ENCODE results near the gene INF2. TPM values are rescaled to one million over a fixed set of nuclear protein-coding genes. Genes with fewer than 3 reads are reported as not detected.

The INF2 gene
- total RNA-seq, 4 donors from 2014 or later = 44.6 to 102 (median 64.7) TPM

DNA sequence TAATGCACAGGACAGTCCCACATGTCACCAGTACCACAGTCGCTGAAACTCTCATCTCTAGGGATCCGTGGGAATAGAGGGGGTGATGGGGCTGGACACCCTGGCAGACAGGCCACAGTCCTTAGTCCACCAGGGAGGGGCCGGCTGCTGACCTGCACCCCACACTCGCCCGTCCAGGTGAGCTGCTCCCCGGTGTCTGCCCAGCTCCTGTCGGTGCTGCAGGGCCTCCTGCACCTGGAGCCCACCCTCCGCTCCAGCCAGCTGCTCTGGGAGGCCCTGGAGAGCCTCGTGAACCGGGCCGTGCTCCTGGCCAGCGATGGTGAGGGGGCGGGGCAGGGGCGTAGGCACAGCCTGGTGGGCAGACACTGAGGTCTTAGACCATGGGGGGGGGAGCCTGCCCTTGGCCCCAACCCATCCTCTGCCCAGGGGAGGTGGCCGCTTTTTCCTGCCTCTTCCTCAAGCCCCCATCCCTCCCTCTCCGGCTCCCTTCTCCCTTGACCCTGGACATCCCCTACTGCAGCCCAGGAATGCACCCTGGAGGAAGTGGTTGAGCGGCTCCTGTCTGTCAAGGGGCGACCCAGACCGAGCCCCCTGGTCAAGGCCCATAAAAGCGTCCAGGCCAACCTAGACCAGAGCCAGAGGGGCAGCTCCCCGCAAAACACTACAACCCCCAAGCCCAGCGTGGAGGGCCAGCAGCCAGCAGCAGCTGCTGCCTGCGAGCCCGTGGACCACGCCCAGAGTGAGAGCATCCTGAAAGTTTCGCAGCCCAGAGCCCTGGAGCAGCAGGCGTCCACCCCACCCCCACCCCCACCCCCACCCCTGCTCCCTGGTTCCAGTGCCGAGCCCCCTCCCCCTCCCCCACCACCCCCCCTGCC lies 17.6 kb downstream of the INF2 start:
- Histone ChIP-seq H3K27ac (no peak overlapping the region), H3K9me3 (no peaks in the 10 kb centered on the region), H3K36me3 (peaks cover 0 to 81% of the 10 kb centered on the region in 2 donors), H3K4me3 (no peak overlapping the region), H3K27me3 (no peaks in the 10 kb centered on the region), H3K4me1 (peaks cover 0 to 52% (median 3%) of the 10 kb centered on the region in 3 donors)
- TF ChIP-seq EP300 (IDR thresholded peaks at IDR 0.05) (no peak), POLR2A (IDR thresholded peaks at IDR 0.05) (no peak), POLR2AphosphoS5 (IDR thresholded peaks at IDR 0.05) (no peak)
- TF ChIP-seq, protein P1, sequence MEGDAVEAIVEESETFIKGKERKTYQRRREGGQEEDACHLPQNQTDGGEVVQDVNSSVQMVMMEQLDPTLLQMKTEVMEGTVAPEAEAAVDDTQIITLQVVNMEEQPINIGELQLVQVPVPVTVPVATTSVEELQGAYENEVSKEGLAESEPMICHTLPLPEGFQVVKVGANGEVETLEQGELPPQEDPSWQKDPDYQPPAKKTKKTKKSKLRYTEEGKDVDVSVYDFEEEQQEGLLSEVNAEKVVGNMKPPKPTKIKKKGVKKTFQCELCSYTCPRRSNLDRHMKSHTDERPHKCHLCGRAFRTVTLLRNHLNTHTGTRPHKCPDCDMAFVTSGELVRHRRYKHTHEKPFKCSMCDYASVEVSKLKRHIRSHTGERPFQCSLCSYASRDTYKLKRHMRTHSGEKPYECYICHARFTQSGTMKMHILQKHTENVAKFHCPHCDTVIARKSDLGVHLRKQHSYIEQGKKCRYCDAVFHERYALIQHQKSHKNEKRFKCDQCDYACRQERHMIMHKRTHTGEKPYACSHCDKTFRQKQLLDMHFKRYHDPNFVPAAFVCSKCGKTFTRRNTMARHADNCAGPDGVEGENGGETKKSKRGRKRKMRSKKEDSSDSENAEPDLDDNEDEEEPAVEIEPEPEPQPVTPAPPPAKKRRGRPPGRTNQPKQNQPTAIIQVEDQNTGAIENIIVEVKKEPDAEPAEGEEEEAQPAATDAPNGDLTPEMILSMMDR (IDR thresholded peaks at IDR 0.05) = no peak
- WGBS, 2 donors (ENCODE audit: low coverage in 1 of 2) = 100% methylated on average over 1 of the region's 28 CpGs; no CpG with 5 or more reads in 1 of the 2 donors
- ATAC-seq = no peak

DNA sequence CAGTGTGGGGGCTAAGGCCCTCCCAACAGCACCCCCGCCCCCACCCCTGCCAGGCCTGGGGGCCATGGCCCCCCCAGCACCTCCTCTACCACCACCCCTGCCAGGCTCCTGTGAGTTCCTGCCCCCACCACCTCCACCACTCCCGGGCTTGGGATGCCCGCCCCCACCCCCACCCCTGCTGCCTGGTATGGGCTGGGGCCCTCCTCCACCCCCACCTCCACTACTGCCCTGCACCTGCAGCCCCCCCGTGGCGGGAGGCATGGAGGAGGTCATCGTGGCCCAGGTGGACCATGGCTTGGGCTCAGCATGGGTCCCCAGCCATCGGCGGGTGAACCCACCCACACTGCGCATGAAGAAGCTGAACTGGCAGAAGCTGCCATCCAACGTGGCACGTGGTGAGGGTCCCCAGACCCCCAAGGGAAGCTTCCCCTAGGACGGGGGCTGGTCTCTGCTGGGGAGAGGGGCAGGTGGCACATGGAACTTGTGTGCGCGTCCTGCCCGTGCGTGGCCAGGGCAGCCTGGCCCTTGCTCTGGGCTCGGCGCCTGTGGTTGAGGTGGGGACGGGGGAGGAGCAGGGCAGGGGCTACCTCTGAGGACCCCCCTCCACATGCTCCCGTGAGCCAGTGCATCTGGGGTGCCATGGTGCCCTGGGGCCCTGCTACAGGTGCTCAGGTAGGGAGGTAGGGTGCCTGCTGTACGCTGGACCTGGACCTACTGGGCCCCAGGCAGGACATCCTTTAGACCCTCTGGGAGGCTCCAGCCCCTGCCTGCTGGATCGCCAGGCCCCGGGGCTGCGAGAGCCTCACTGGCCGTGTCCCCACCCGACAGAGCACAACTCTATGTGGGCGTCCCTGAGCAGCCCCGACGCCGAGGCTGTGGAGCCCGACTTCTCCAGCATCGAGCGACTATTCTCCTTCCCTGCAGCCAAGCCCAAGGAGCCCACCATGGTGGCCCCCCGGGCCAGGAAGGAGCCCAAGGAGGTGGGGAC lies 18.5 kb downstream of the INF2 start:
- peak overlapping the region in 1 of 4 donors; percentile 9 for H3K27ac ChIP-seq
- ATAC-seq = peak; percentile 9
- H3K36me3 ChIP-seq = peaks cover 0 to 81% of the 10 kb centered on the region in 2 donors
- H3K4me3 ChIP-seq = no peak overlapping the region
- H3K4me1 ChIP-seq = peaks cover 0 to 43% (median 3%) of the 10 kb centered on the region in 3 donors
- WGBS, 2 donors (ENCODE audit: low coverage in 1 of 2) = 0% methylated on average over 1 of the region's 34 CpGs; no CpG with 5 or more reads in 1 of the 2 donors
- TF ChIP-seq POLR2A (IDR thresholded peaks at IDR 0.05) = no peak
- TF ChIP-seq EP300 (IDR thresholded peaks at IDR 0.05) = no peak
- no peak for TF ChIP-seq POLR2AphosphoS5 (IDR thresholded peaks at IDR 0.05)
- TF ChIP-seq, protein P1 (IDR thresholded peaks at IDR 0.05) = no peak
- no peaks in the 10 kb centered on the region for H3K27me3 ChIP-seq
- no peaks in the 10 kb centered on the region for H3K9me3 ChIP-seq

DNA sequence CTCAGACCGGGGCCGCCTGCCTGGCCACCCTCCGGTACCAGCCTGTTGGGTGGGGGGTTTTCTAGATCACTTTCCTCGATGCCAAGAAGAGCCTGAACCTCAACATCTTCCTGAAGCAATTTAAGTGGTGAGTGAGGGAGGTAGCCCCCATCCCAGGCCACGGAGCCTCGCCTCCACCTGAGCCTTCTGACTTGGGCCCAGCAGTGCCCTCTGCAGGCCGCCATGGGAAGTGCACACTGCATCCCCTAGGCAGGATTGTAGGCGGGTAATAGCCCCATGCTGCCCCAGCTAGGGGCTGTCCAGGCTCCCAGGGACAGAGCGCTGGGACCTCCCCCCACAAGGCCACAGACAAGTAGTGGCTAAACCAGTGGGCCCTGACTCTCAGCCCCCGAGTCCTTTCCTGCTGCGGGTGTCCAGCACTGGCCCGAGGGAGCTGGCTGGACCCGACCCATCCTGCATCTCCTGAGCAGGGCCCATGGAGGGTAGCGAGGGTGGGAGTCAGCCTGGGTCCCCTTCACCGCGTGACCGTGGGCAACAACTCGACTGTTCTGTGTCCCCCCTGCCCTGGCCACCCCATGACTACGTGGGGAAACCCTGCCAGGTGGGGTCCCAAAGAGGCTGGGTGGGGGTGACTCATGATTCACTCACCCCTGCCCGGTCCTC lies 19.3 kb downstream of the INF2 start:
- H3K36me3 ChIP-seq = peaks cover 0 to 81% of the 10 kb centered on the region in 2 donors
- H3K27ac ChIP-seq = peak overlapping the region in 1 of 4 donors; percentile 9
- H3K4me1 ChIP-seq = peaks cover 0 to 38% (median 3%) of the 10 kb centered on the region in 3 donors
- H3K4me3 ChIP-seq = no peak overlapping the region
- H3K27me3 ChIP-seq = no peaks in the 10 kb centered on the region
- no peaks in the 10 kb centered on the region for H3K9me3 ChIP-seq
- TF ChIP-seq POLR2A (IDR thresholded peaks at IDR 0.05) = no peak
- TF ChIP-seq, protein P1 (IDR thresholded peaks at IDR 0.05) = peak in 3 of 4 experiments; percentile 98 to 99 (median 98)
- peak; percentile 71 for ATAC-seq
- WGBS, 2 donors (ENCODE audit: low coverage in 1 of 2) = no CpG with 5 or more reads among the region's 20 CpGs

DNA sequence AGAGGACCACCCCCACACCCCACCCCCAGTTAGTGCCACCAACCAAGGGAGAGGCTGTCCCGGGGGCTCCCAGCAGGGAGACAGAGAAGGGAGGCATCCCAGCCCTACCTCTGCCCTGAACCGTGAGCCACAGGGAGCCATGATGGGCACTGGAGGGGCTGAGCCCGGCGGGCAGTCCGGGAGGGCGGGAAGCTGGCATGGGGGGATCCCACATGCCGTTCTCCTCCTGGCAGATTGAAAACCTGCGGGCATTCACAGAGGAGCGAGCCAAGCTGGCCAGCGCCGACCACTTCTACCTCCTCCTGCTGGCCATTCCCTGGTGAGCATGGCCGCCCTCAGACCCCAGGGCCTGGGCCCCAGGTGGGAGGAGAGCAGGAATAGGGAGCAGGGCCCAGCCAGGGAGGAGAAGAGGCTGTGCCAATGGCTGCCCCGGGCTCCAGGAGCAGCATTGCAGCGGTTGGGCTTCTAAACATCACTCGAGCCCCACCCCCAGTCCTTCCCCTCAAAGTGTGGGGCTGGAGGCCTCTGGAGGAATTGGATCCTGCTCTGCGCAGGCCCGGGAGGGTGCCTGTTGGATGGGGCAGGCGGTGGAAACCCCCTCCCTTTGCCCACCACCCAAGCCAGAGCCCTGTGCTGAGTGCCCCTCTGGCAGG lies 20.1 kb downstream of the INF2 start:
- WGBS, 2 donors (ENCODE audit: low coverage in 1 of 2) = 59% methylated on average over 6 of the region's 18 CpGs; no CpG with 5 or more reads in 1 of the 2 donors
- no peaks in the 10 kb centered on the region for H3K9me3 ChIP-seq
- TF ChIP-seq POLR2A (IDR thresholded peaks at IDR 0.05) (no peak), POLR2AphosphoS5 (IDR thresholded peaks at IDR 0.05) (no peak)
- H3K4me1 ChIP-seq = peaks cover 0 to 38% (median 3%) of the 10 kb centered on the region in 3 donors
- peaks cover 0 to 81% of the 10 kb centered on the region in 2 donors for H3K36me3 ChIP-seq
- ATAC-seq = no peak
- H3K4me3 ChIP-seq = no peak overlapping the region
- H3K27ac ChIP-seq = no peak overlapping the region
- H3K27me3 ChIP-seq = no peaks in the 10 kb centered on the region

Measured in gastroesophageal sphincter (tissue), 4 donors.